Fibroblast of lung (primary cell): ENCODE data around the gene CD207. TPM values are rescaled to one million over a fixed set of nuclear protein-coding genes. Genes with fewer than 3 reads are reported as not detected.

Source experiments
- DNase-seq, 2 donors: peaks; one replicate each; pipeline versions ENCODE4 v3.0.0 to v3.0.0-alpha.2; 2010; ENCODE audit warnings: low read depth in 2 of 2
- H2AFZ ChIP-seq: 2 replicates; pipeline ENCODE4 v1.5.1; 2012; ENCODE audit warnings: low read length, control low read depth, inconsistent platforms
- H3K27ac ChIP-seq: 2 replicates; pipeline ENCODE4 v1.5.1; 2011; ENCODE audit warnings: low read length, control low read depth; ENCODE audit not compliant: insufficient read depth
- H3K27me3 ChIP-seq: 2 replicates; pipeline ENCODE4 v1.5.1; 2011; ENCODE audit warnings: mild to moderate bottlenecking, low read length; ENCODE audit not compliant: control insufficient read depth, insufficient read depth
- H3K36me3 ChIP-seq: 2 replicates; pipeline ENCODE4 v1.5.1; 2011; ENCODE audit warnings: low read length; ENCODE audit not compliant: control insufficient read depth, insufficient read depth
- H3K4me1 ChIP-seq: 2 replicates; pipeline ENCODE4 v1.5.1; 2011; ENCODE audit warnings: low read length; ENCODE audit not compliant: control insufficient read depth, insufficient read depth; ENCODE audit errors: extremely low read depth
- H3K4me2 ChIP-seq: 2 replicates; pipeline ENCODE4 v1.5.1; 2011; ENCODE audit warnings: low read length, control low read depth; ENCODE audit not compliant: insufficient read depth; ENCODE audit errors: extremely low read depth
- H3K4me3 ChIP-seq, 4 experiments: fragments of 200-600 bp in 1 of 4; sonication (generic) in 1 of 4; replicated peaks in 1 of 4; 2 replicates each; pipeline ENCODE4 v1.5.1; 2011 to 2016; ENCODE audit warnings: low read length in 4 of 4, low read depth in 3 of 4, mild to moderate bottlenecking in 3 of 4, control low read depth in 2 of 4, inconsistent platforms in 1 of 4, mixed read lengths in 1 of 4; ENCODE audit not compliant: insufficient read depth in 1 of 4; ENCODE audit errors: control extremely low read depth in 1 of 4
- H3K79me2 ChIP-seq: 2 replicates; pipeline ENCODE4 v1.5.1; 2012; ENCODE audit warnings: mild to moderate bottlenecking, low read length, inconsistent platforms; ENCODE audit not compliant: control insufficient read depth, insufficient read depth
- H3K9ac ChIP-seq: 2 replicates; pipeline ENCODE4 v1.5.1; 2011; ENCODE audit warnings: mild to moderate bottlenecking, low read length, control low read depth; ENCODE audit not compliant: insufficient read depth
- H3K9me3 ChIP-seq: 2 replicates; pipeline ENCODE4 v1.5.1; 2012; ENCODE audit warnings: low read depth, low read length; ENCODE audit not compliant: control insufficient read depth, insufficient read depth
- H4K20me1 ChIP-seq: 2 replicates; pipeline ENCODE4 v1.5.1; 2011; ENCODE audit warnings: low read length; ENCODE audit not compliant: control insufficient read depth, insufficient read depth; ENCODE audit errors: extremely low read depth
- EZH2 ChIP-seq: IDR thresholded peaks from 2 replicates; pipeline ENCODE4 v1.5.1; 2012; ENCODE audit warnings: low read length, control low read depth, mild to moderate bottlenecking; ENCODE audit errors: missing control alignments
- polyA plus RNA-seq, 2 donors: library from polyadenylated mRNA; depleted of rRNA in 1 of 2; stranded (reverse) in 1 of 2; unstranded in 1 of 2; fragments of >200 nt; gene quantifications; 2 replicates each; pipeline ENCODE4 v1.2.1, GENCODE V29; 2011 to 2012; ENCODE audit warnings: missing spikeins in 1 of 2
- total RNA-seq: library from RNA; depleted of rRNA; stranded (reverse); fragments of >200 nt; gene quantifications from 2 replicates; pipeline ENCODE4 v1.2.1, GENCODE V29; 2014
- TF ChIP-seq, protein P1 (sequence below), 2 donors: IDR thresholded peaks in 1 of 2; conservative IDR thresholded peaks in 1 of 2; 1 replicate in 1 of 2; 2 replicates in 1 of 2; pipeline ENCODE4 v1.5.1; 2011 to 2012; ENCODE audit warnings: low read length in 2 of 2, control low read depth in 1 of 2, inconsistent platforms in 1 of 2, low read depth in 1 of 2, mild to moderate bottlenecking in 1 of 2

Gene CD207
- total and polyA plus RNA-seq, 2 donors (not counting 1 experiment from before 2014, with no cell fraction given) = 0.03 TPM; not detected in 1

- no peaks in the 10 kb centered on the region for H3K9me3 ChIP-seq
- H3K4me1 ChIP-seq = peaks cover 2% of the 10 kb centered on the region
- DNase-seq = peak; percentile 55 to 76
- H3K4me2 ChIP-seq = no peak overlapping the region
- H3K27me3 ChIP-seq = no peaks in the 10 kb centered on the region
- H2AFZ ChIP-seq = no peak overlapping the region
- peak overlapping the region in 1 of 4 experiments; percentile 10 for H3K4me3 ChIP-seq
- H3K79me2 ChIP-seq = no peaks in the 10 kb centered on the region
- no peaks in the 10 kb centered on the region for H3K36me3 ChIP-seq
- no peak overlapping the region for H3K27ac ChIP-seq
- no peak overlapping the region for H3K9ac ChIP-seq
- TF ChIP-seq, protein P1, sequence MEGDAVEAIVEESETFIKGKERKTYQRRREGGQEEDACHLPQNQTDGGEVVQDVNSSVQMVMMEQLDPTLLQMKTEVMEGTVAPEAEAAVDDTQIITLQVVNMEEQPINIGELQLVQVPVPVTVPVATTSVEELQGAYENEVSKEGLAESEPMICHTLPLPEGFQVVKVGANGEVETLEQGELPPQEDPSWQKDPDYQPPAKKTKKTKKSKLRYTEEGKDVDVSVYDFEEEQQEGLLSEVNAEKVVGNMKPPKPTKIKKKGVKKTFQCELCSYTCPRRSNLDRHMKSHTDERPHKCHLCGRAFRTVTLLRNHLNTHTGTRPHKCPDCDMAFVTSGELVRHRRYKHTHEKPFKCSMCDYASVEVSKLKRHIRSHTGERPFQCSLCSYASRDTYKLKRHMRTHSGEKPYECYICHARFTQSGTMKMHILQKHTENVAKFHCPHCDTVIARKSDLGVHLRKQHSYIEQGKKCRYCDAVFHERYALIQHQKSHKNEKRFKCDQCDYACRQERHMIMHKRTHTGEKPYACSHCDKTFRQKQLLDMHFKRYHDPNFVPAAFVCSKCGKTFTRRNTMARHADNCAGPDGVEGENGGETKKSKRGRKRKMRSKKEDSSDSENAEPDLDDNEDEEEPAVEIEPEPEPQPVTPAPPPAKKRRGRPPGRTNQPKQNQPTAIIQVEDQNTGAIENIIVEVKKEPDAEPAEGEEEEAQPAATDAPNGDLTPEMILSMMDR (conservative IDR thresholded peaks at IDR 0.05 in 1 of 2, IDR thresholded peaks at IDR 0.05 in 1 of 2; ENCODE audit: low read depth in 1 of 2, low read length in 2 of 2) = peak; percentile 65 to 87
- no peak for TF ChIP-seq EZH2
- H4K20me1 ChIP-seq = no peaks in the 10 kb centered on the region
Observed at GRCh38 chr2:70871398-70872211, 36.0 kb upstream of the CD207 start.

DNA sequence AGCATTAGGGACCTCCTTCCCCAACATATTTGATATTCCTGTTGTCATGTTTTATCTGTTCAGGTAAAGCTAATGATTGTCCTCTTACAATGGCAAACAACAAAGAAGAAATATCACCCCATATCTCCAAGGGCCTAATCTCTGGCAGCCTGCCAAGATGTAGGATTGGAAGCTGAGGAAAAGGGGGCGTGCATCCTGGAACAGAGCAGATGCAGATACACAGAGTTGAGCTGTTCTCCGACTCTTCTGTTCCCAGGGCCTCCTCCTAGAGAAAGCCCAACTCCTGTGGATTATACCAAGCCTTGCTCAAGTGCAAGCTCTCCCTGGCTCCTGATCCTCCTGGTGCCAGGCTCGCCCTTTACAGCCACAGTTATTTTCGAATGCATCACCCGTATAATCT is 35.2 kb upstream of the CD207 start:
- TF ChIP-seq, protein P1 (conservative IDR thresholded peaks at IDR 0.05 in 1 of 2, IDR thresholded peaks at IDR 0.05 in 1 of 2; ENCODE audit: low read depth in 1 of 2, low read length in 2 of 2) = no peak
- Histone ChIP-seq H3K27me3 (no peaks in the 10 kb centered on the region), H3K79me2 (no peaks in the 10 kb centered on the region), H3K36me3 (no peaks in the 10 kb centered on the region), H3K4me1 (peaks cover 2% of the 10 kb centered on the region), H3K27ac (no peak overlapping the region), H3K9me3 (no peaks in the 10 kb centered on the region), H3K9ac (no peak overlapping the region), H3K4me3 (no peak overlapping the region), H2AFZ (no peak overlapping the region), H3K4me2 (no peak overlapping the region), H4K20me1 (no peaks in the 10 kb centered on the region)
- no peak for DNase-seq

- no peak overlapping the region for H3K4me2 ChIP-seq
- no peaks in the 10 kb centered on the region for H3K79me2 ChIP-seq
- no peaks in the 10 kb centered on the region for H4K20me1 ChIP-seq
- peaks cover 2% of the 10 kb centered on the region for H3K4me1 ChIP-seq
- TF ChIP-seq, protein P1 (conservative IDR thresholded peaks at IDR 0.05 in 1 of 2, IDR thresholded peaks at IDR 0.05 in 1 of 2; ENCODE audit: low read depth in 1 of 2, low read length in 2 of 2) = no peak
- no peak for TF ChIP-seq EZH2
- H3K27me3 ChIP-seq = no peaks in the 10 kb centered on the region
- H3K9me3 ChIP-seq = no peaks in the 10 kb centered on the region
- no peak overlapping the region for H3K4me3 ChIP-seq
- no peak overlapping the region for H2AFZ ChIP-seq
- DNase-seq = no peak
- no peak overlapping the region for H3K9ac ChIP-seq
- no peaks in the 10 kb centered on the region for H3K36me3 ChIP-seq
- no peak overlapping the region for H3K27ac ChIP-seq
Observed at GRCh38 chr2:70868970-70869369, 33.4 kb upstream of the CD207 start.
